Transverse colon (tissue), 3 donors: ENCODE data around the gene GJD3.

Experiments
- CTCF ChIP-seq, 5 experiments: fragments of 200-600 bp in 3 of 5; fragments of 450-650 bp in 2 of 5; sonication (generic) in 3 of 5; IDR thresholded peaks; 1 replicate in 2 of 5; 2 replicates in 3 of 5; pipeline ENCODE4 v1.5.1; 2016 to 2017; ENCODE audit warnings: antibody characterized with exemption in 5 of 5, inconsistent platforms in 3 of 5, mild to moderate bottlenecking in 2 of 5, moderate library complexity in 1 of 5
- POLR2A ChIP-seq: fragments of 450-650 bp; IDR thresholded peaks from one replicate; pipeline ENCODE4 v1.6.1; 2016; ENCODE audit warnings: antibody characterized with exemption, mild to moderate bottlenecking, moderate library complexity

DNA sequence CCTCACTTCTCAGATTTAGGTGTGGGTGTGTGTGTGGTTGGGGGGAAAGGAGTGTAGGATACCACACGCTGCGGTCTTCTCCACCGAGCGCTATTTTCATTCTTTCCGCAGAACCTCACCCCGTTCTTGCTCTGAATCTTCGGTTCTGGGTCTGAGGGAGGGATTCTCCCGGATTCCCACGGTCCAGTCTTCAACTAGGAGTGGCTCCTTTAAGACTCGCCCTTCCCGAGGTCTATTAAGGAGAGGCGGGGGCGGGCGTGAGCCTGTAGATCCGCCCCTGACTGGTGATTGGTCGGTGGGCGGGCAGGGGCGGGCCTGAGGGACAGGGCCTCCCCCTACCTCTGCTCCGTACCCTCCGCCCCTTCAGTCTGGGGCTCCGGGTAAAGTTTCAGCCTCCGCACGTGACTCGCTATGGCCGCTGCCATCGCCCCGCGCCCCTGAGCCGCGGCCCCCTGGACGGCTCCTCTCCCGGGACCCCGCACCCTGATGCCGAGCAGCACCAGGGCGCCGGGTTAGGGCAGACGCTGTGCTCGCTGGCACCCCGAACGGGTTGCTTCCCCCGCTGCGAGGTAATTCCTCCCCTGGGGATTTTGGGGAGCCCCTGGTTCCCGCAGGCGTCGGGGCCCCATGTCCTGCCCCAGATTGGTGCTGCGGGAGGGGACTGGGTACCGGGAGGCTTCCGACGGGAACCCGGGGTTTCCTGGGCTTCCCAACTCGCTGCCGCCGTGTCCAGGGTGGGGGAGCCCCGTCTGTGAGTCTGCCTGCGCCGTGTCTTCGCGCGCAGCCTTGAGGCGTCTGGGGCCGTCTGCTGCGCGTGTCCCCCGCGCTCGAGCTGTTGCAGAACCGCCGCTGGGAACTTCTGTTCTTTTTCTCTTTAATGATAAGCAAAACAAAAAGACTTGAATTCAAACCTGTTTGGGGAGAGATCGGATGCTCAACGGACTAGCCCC lies 46.4 kb downstream of the GJD3 start:
- peak in 1 of 5 experiments; percentile 22 for TF ChIP-seq CTCF (IDR thresholded peaks at IDR 0.05)
- peak; percentile 69 for TF ChIP-seq POLR2A
